Measurements from ENCODE around the gene GAL.

The GAL gene

GRCh38 chr11:68694431-68695297 is 10.3 kb downstream of the GAL start:
- no peak for TF ChIP-seq CTCF (IDR thresholded peaks at IDR 0.05; ENCODE audit: poor library complexity, severe bottlenecking)
- ATAC-seq (ENCODE audit: low read depth) = no peak

GRCh38 chr11:68695531-68695930 is 11.2 kb downstream of the GAL start:
- no peak for ATAC-seq (ENCODE audit: low read depth)
- Histone ChIP-seq H3K9me3 (ENCODE audit: severe bottlenecking) (no peaks in the 10 kb centered on the region), H3K4me3 (ENCODE audit: severe bottlenecking) (no peak overlapping the region), H3K36me3 (ENCODE audit: low read depth) (no peaks in the 10 kb centered on the region), H3K4me1 (ENCODE audit: insufficient read depth, poor library complexity, severe bottlenecking) (no peaks in the 10 kb centered on the region), H3K27ac (ENCODE audit: poor library complexity, severe bottlenecking) (no peak overlapping the region), H3K27me3 (ENCODE audit: insufficient read depth, poor library complexity, severe bottlenecking) (no peaks in the 10 kb centered on the region)
- no peak for TF ChIP-seq CTCF (IDR thresholded peaks at IDR 0.05; ENCODE audit: poor library complexity, severe bottlenecking)
- no peak for DNase-seq (ENCODE audit: low spot score)

More at GRCh38 chr11:68694431-68695297, 10.3 kb downstream of the GAL start:
- Histone ChIP-seq H3K27me3 (ENCODE audit: insufficient read depth, poor library complexity, severe bottlenecking) (no peaks in the 10 kb centered on the region), H3K9me3 (ENCODE audit: severe bottlenecking) (no peaks in the 10 kb centered on the region), H3K4me1 (ENCODE audit: insufficient read depth, poor library complexity, severe bottlenecking) (no peaks in the 10 kb centered on the region), H3K4me3 (ENCODE audit: severe bottlenecking) (no peak overlapping the region), H3K36me3 (ENCODE audit: low read depth) (no peaks in the 10 kb centered on the region), H3K27ac (ENCODE audit: poor library complexity, severe bottlenecking) (no peak overlapping the region)
- no peak for DNase-seq (ENCODE audit: low spot score)

GRCh38 chr11:68698993-68699392 is 14.6 kb downstream of the GAL start:
- Histone ChIP-seq H3K4me3 (ENCODE audit: severe bottlenecking) (no peak overlapping the region), H3K9me3 (ENCODE audit: severe bottlenecking) (no peaks in the 10 kb centered on the region), H3K27ac (ENCODE audit: poor library complexity, severe bottlenecking) (no peak overlapping the region), H3K27me3 (ENCODE audit: insufficient read depth, poor library complexity, severe bottlenecking) (no peaks in the 10 kb centered on the region), H3K36me3 (ENCODE audit: low read depth) (no peaks in the 10 kb centered on the region), H3K4me1 (ENCODE audit: insufficient read depth, poor library complexity, severe bottlenecking) (peaks cover 2% of the 10 kb centered on the region)
- no peak for TF ChIP-seq CTCF (IDR thresholded peaks at IDR 0.05; ENCODE audit: poor library complexity, severe bottlenecking)
- ATAC-seq (ENCODE audit: low read depth) (no peak), DNase-seq (ENCODE audit: low spot score) (no peak)

GRCh38 chr11:68704887-68705286 is 20.5 kb downstream of the GAL start:
- no peaks in the 10 kb centered on the region for H3K36me3 ChIP-seq (ENCODE audit: low read depth)
- ATAC-seq (ENCODE audit: low read depth) (no peak), DNase-seq (ENCODE audit: low spot score) (no peak)
- H3K27ac ChIP-seq (ENCODE audit: poor library complexity, severe bottlenecking) = no peak overlapping the region
- no peak overlapping the region for H3K4me3 ChIP-seq (ENCODE audit: severe bottlenecking)
- peaks cover 2% of the 10 kb centered on the region for H3K4me1 ChIP-seq (ENCODE audit: insufficient read depth, poor library complexity, severe bottlenecking)
- no peaks in the 10 kb centered on the region for H3K9me3 ChIP-seq (ENCODE audit: severe bottlenecking)
- no peaks in the 10 kb centered on the region for H3K27me3 ChIP-seq (ENCODE audit: insufficient read depth, poor library complexity, severe bottlenecking)
- no peak for TF ChIP-seq CTCF (IDR thresholded peaks at IDR 0.05; ENCODE audit: poor library complexity, severe bottlenecking)

GRCh38 chr11:68707527-68707926 is 23.2 kb downstream of the GAL start:
- Histone ChIP-seq H3K36me3 (ENCODE audit: low read depth) (no peaks in the 10 kb centered on the region), H3K4me1 (ENCODE audit: insufficient read depth, poor library complexity, severe bottlenecking) (no peaks in the 10 kb centered on the region), H3K4me3 (ENCODE audit: severe bottlenecking) (no peak overlapping the region), H3K27ac (ENCODE audit: poor library complexity, severe bottlenecking) (no peak overlapping the region), H3K27me3 (ENCODE audit: insufficient read depth, poor library complexity, severe bottlenecking) (no peaks in the 10 kb centered on the region), H3K9me3 (ENCODE audit: severe bottlenecking) (no peaks in the 10 kb centered on the region)
- no peak for TF ChIP-seq CTCF (IDR thresholded peaks at IDR 0.05; ENCODE audit: poor library complexity, severe bottlenecking)
- ATAC-seq (ENCODE audit: low read depth) (no peak), DNase-seq (ENCODE audit: low spot score) (no peak)
